Naive thymus-derived CD4-positive, alpha-beta T cell (primary cell): ENCODE measurements around the gene RHEX. TPM values are rescaled to one million over a fixed set of nuclear protein-coding genes. Genes with fewer than 3 reads are reported as not detected.

ENCODE experiments used
- ATAC-seq: fragments of 150-1000 bp; cut with Tn5 transposase; 2 replicates; pipeline ENCODE4 v1.10.0; 2021; ENCODE audit warnings: mild to moderate bottlenecking, moderate library complexity
- CTCF ChIA-PET: fragments of 350-600 bp; sonication (Branson Sonifier 250); formaldehyde crosslinking; loops from one replicate; lab custom pipeline; 2021; ENCODE audit warnings: antibody characterized with exemption; lab: Charles Lee
- POLR2A ChIA-PET: fragments of 350-600 bp; sonication (Branson Sonifier 250); formaldehyde crosslinking; loops from one replicate; lab custom pipeline; 2021; ENCODE audit warnings: antibody characterized with exemption, inconsistent platforms; lab: Charles Lee
- DNase-seq, 9 donors: peaks; one replicate each; pipeline versions ENCODE4 v3.0.0 to v3.0.0-alpha.2; 2020 to 2022; ENCODE audit warnings: mixed read lengths in 1 of 9
- H3K27ac ChIP-seq: one replicate; pipeline ENCODE4 v1.7.0; 2013; ENCODE audit warnings: mild to moderate bottlenecking, low read depth, low read length, moderate library complexity
- H3K27me3 ChIP-seq, 2 donors: one replicate each; pipeline ENCODE4 v1.7.0; 2013; ENCODE audit warnings: low read length in 2 of 2, mild to moderate bottlenecking in 2 of 2, moderate library complexity in 2 of 2; ENCODE audit not compliant: control insufficient read depth in 2 of 2, insufficient read depth in 2 of 2
- H3K36me3 ChIP-seq, 3 experiments: 1 replicate in 2 of 3; 2 replicates in 1 of 3; pipeline ENCODE4 v1.7.0; 2013; ENCODE audit warnings: low read length in 3 of 3, mild to moderate bottlenecking in 3 of 3, moderate library complexity in 1 of 3; ENCODE audit not compliant: insufficient read depth in 3 of 3, control insufficient read depth in 2 of 3
- H3K4me1 ChIP-seq, 2 donors: one replicate each; pipeline ENCODE4 v1.7.0; 2013; ENCODE audit warnings: low read length in 2 of 2, mild to moderate bottlenecking in 2 of 2, moderate library complexity in 1 of 2; ENCODE audit not compliant: control insufficient read depth in 2 of 2, insufficient read depth in 2 of 2
- H3K4me3 ChIP-seq: 2 replicates; pipeline ENCODE4 v1.7.0; 2013; ENCODE audit warnings: mild to moderate bottlenecking, low read length
- H3K9me3 ChIP-seq, 3 experiments: 1 replicate in 2 of 3; 2 replicates in 1 of 3; pipeline ENCODE4 v1.7.0; 2013; ENCODE audit warnings: low read length in 3 of 3; ENCODE audit not compliant: control insufficient read depth in 2 of 3
- H3K27ac Mint-ChIP-seq, 9 donors: one replicate each; pipeline ENCODE4 v1.8.0; 2020 to 2022; ENCODE audit warnings: mixed read lengths in 9 of 9, mild to moderate bottlenecking in 8 of 9, moderate library complexity in 5 of 9, inconsistent platforms in 2 of 9
- H3K27me3 Mint-ChIP-seq, 5 donors: one replicate each; pipeline ENCODE4 v1.8.0; 2021 to 2022; ENCODE audit warnings: mixed read lengths in 5 of 5, mild to moderate bottlenecking in 1 of 5
- H3K36me3 Mint-ChIP-seq, 5 donors: one replicate each; pipeline ENCODE4 v1.8.0; 2020 to 2022; ENCODE audit warnings: mixed read lengths in 5 of 5, mild to moderate bottlenecking in 3 of 5, inconsistent platforms in 1 of 5
- H3K4me1 Mint-ChIP-seq, 7 donors: one replicate each; pipeline ENCODE4 v1.8.0; 2020 to 2022; ENCODE audit warnings: mixed read lengths in 7 of 7, mild to moderate bottlenecking in 3 of 7, inconsistent platforms in 1 of 7
- H3K4me3 Mint-ChIP-seq, 10 donors: one replicate each; pipeline ENCODE4 v1.8.0; 2020 to 2022; ENCODE audit warnings: mild to moderate bottlenecking in 10 of 10, mixed read lengths in 10 of 10, moderate library complexity in 6 of 10, inconsistent platforms in 2 of 10
- H3K9me3 Mint-ChIP-seq, 11 donors: one replicate each; pipeline ENCODE4 v1.8.0; 2020 to 2022; ENCODE audit warnings: mixed read lengths in 11 of 11, mild to moderate bottlenecking in 4 of 11, inconsistent platforms in 1 of 11, moderate library complexity in 1 of 11
- intact Hi-C, 2 donors: fragments of 100-400 bp; cut with micrococcal nuclease; formaldehyde crosslinking; loops; one replicate each; pipeline ENCODE4 v1.15.1; 2023
- polyA plus RNA-seq, 2 donors: library from polyadenylated mRNA; unstranded; fragments of 300-500 nt; fragmentation: Illumina TruSeq; gene quantifications; one replicate each; pipeline ENCODE4 v1.2.3, GENCODE V29; 2021
- total RNA-seq, 6 experiments: library from RNA in 5 of 6; stranded (reverse) in 5 of 6; gene quantifications; 1 replicate in 5 of 6; 2 replicates in 1 of 6; pipeline ENCODE4 v1.2.3 and lab custom pipeline; 2021 to 2026

RHEX gene
- total and polyA plus RNA-seq, 7 experiments from 2014 or later: 0.22 to 2.8 (median 0.72) TPM; not detected in 3

DNA sequence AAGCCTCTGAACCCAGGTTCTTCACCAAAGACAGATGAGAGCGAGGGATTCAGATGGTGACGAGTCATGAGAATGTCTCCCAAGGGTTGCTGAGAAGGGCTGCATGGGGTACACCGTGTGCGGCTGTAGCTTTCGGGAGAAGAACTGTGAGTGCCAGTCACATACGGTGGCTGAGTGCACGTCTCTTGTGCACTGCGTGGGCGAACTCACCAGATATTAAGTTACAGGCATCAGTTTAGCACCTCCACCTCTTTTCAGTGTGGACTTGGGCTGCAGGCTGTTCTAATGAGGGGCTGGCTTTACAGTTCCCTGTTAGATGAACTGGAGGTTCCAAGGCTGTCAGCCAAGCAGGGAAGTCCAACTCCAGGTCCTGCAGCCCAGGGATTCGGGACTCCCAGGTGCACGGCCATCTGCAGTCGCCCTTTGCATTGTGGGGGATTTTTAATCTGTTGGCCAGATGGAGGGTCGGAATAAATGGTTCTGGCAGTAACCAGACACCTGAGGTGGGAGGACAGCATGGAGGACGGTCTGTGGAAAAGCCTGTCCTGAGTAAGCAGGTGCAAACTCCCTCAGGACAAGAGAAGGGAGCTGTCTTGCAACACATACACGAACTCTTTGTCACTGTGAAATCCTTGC lies 90.7 kb downstream of the RHEX start:
- Histone ChIP-seq H3K4me3 (no peak overlapping the region), H3K4me1 (no peaks in the 10 kb centered on the region), H3K36me3 (no peaks in the 10 kb centered on the region), H3K27me3 (no peaks in the 10 kb centered on the region), H3K9me3 (no peaks in the 10 kb centered on the region), H3K27ac (no peak overlapping the region)
- peaks cover 5 to 69% (median 18%) of the 10 kb centered on the region in 5 donors for H3K27me3 Mint-ChIP-seq
- peaks cover 0 to 4% (median 0%) of the 10 kb centered on the region in 11 donors for H3K9me3 Mint-ChIP-seq
- no peak for ATAC-seq
- DNase-seq: no peak
- peaks cover 0 to 11% (median 6%) of the 10 kb centered on the region in 7 donors for H3K4me1 Mint-ChIP-seq
- POLR2A ChIA-PET: no interaction called here
- H3K27ac Mint-ChIP-seq: no peak overlapping the region
- no peak overlapping the region for H3K4me3 Mint-ChIP-seq
- no peaks in the 10 kb centered on the region for H3K36me3 Mint-ChIP-seq
- CTCF ChIA-PET: no interaction called here
- intact Hi-C loops: no loop called here

DNA sequence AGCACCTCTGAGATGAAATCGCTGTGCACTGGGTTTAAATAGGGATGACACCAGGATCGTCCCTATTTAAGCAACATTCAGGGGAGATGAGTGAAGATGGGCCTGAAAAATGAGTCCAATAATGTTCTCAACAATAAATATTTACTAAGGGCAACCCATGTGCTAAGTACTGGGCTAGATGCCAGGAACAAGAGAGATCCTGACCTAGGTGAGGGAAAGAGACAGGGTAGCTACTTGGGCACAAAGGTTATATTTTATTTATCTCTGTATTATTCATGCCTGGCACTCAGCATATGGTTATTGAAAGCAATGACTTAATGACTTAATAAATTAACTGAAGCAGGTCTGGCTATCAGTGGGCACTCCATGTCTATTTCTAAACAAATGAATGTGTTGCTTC lies 91.6 kb downstream of the RHEX start:
- Histone ChIP-seq H3K4me1 (no peaks in the 10 kb centered on the region), H3K27me3 (no peaks in the 10 kb centered on the region), H3K4me3 (no peak overlapping the region), H3K9me3 (no peaks in the 10 kb centered on the region), H3K27ac (no peak overlapping the region), H3K36me3 (no peaks in the 10 kb centered on the region)
- ChIA-PET CTCF (no interaction called here), POLR2A (no interaction called here)
- Mint-ChIP-seq H3K27me3 (peaks cover 0 to 62% (median 13%) of the 10 kb centered on the region in 5 donors), H3K4me3 (no peak overlapping the region), H3K36me3 (no peaks in the 10 kb centered on the region), H3K27ac (no peak overlapping the region), H3K9me3 (peaks cover 0 to 4% (median 0%) of the 10 kb centered on the region in 11 donors), H3K4me1 (peaks cover 0 to 11% (median 6%) of the 10 kb centered on the region in 7 donors)
- intact Hi-C loops: no loop called here
- DNase-seq (no peak), ATAC-seq (no peak)

DNA sequence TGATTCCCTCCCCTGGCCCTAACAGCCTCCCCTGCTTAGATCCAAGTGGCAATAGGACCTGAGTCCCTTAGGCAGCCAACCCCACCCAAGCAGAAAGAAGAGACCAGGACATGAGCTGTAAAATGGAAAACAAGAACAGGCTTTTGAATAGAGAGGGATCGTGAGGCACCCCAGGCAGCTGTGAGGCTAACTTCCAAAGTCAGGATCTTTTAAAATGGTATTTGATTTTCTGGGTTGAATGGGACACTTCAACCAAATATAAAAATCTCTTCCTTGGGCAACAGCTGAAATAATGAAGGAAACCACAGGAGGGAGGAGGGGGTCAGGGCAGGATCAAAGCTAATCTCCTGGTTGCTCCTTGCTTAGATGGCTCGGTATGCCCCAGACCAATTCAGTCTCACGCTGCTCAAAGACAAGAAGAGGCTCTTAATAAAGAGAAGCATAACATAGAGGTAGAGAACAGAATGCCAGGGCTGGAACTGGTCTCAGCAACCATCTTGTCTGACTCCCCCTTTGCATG lies 92.9 kb downstream of the RHEX start:
- H3K4me1 ChIP-seq: no peaks in the 10 kb centered on the region
- H3K9me3 Mint-ChIP-seq: peaks cover 0 to 4% (median 0%) of the 10 kb centered on the region in 11 donors
- H3K27me3 Mint-ChIP-seq: peaks cover 0 to 53% (median 5%) of the 10 kb centered on the region in 5 donors
- no peaks in the 10 kb centered on the region for H3K9me3 ChIP-seq
- H3K4me3 Mint-ChIP-seq: no peak overlapping the region
- no peak overlapping the region for H3K4me3 ChIP-seq
- H3K27ac Mint-ChIP-seq: no peak overlapping the region
- H3K36me3 ChIP-seq: no peaks in the 10 kb centered on the region
- ATAC-seq (no peak), DNase-seq (no peak)
- intact Hi-C loops: no loop called here
- ChIA-PET CTCF (no interaction called here), POLR2A (no interaction called here)
- H3K27me3 ChIP-seq: no peaks in the 10 kb centered on the region
- H3K36me3 Mint-ChIP-seq: no peaks in the 10 kb centered on the region
- no peak overlapping the region for H3K27ac ChIP-seq
- peaks cover 0 to 10% (median 6%) of the 10 kb centered on the region in 7 donors for H3K4me1 Mint-ChIP-seq

Other genes starting within 250 kb of the RHEX start
- 10 to 100 TPM; 16.5 to 32.0 (median 27.8) TPM for gene SLC41A1, start 240.0 kb upstream of the RHEX start, total RNA-seq
- 10 to 100 TPM in 1 of 2 donors, 1 to 10 TPM in 1; 9.1 to 15.9 TPM for gene SLC41A1, start 240.0 kb upstream of the RHEX start, polyA plus RNA-seq
- 1 to 10 TPM in 4 of 5 experiments, under 1 TPM in 1; 0.92 to 2.7 (median 1.9) TPM for gene PM20D1, start 203.0 kb upstream of the RHEX start, total RNA-seq
- 1 to 10 TPM; 1.6 to 2.2 TPM for gene PM20D1, start 203.0 kb upstream of the RHEX start, polyA plus RNA-seq
- gene SLC26A9, start 109.7 kb upstream of the RHEX start, total RNA-seq: not detected
- not detected for gene SLC26A9, start 109.7 kb upstream of the RHEX start, polyA plus RNA-seq
- gene RAB7B, start 49.8 kb upstream of the RHEX start, total RNA-seq: under 1 TPM in 3 of 5 experiments, not detected in 2; 0.24 to 0.76 (median 0.35) TPM
- not detected for gene RAB7B, start 49.8 kb upstream of the RHEX start, polyA plus RNA-seq
- not detected for gene CTSE, start 29.3 kb upstream of the RHEX start, total RNA-seq
- gene CTSE, start 29.3 kb upstream of the RHEX start, polyA plus RNA-seq: not detected
- gene AVPR1B, start 64.2 kb downstream of the RHEX start, total RNA-seq: under 1 TPM in 1 of 5 experiments, not detected in 4; 0.27 TPM
- gene AVPR1B, start 64.2 kb downstream of the RHEX start, polyA plus RNA-seq: not detected
- 10 to 100 TPM in 1 of 5 experiments, 1 to 10 TPM in 3, under 1 TPM in 1; 0.79 to 19.5 (median 1.4) TPM for gene FAM72A, start 149.7 kb downstream of the RHEX start, total RNA-seq
- gene FAM72A, start 149.7 kb downstream of the RHEX start, polyA plus RNA-seq: under 1 TPM in 1 of 2 donors, not detected in 1; 0.60 TPM
- 100 to 1,000 TPM in 1 of 5 experiments, 10 to 100 TPM in 4; 11.7 to 118 (median 32.6) TPM for gene SRGAP2, start 150.4 kb downstream of the RHEX start, total RNA-seq
- gene SRGAP2, start 150.4 kb downstream of the RHEX start, polyA plus RNA-seq: 1 to 10 TPM; 4.6 to 7.4 TPM